IMR-90 (cell line): ENCODE measurements around the gene FNTB. TPM values are rescaled to one million over a fixed set of nuclear protein-coding genes. Genes with fewer than 3 reads are reported as not detected.

Source experiments
- ATAC-seq: fragments of 200-7000 bp; cut with Tn5 transposase; 2 replicates; pipeline ENCODE4 v1.9.1; 2020; ENCODE audit warnings: low read depth, mild to moderate bottlenecking, moderate library complexity
- BruUV-seq: library from RNA; stranded (reverse); fragments of 400-500 nt; replicated peaks from 2 replicates; lab custom pipeline; 2021; lab: Mats Ljungman, UMichigan
- CTCF ChIA-PET: fragments of 300-600 bp; formaldehyde crosslinking; extraction: SDS; loops from one replicate; lab custom pipeline; 2021; ENCODE audit warnings: antibody characterized with exemption; lab: Yijun Ruan, JAX
- POLR2A ChIA-PET: fragments of 300-600 bp; sonication (Branson Sonifier 250); formaldehyde crosslinking; loops from one replicate; lab custom pipeline; 2022; ENCODE audit warnings: antibody characterized with exemption; ENCODE audit not compliant: unreplicated experiment; lab: Charles Lee
- DNase-seq: peaks from one replicate; pipeline ENCODE4 v3.0.0; 2013
- H2AFZ ChIP-seq: replicated peaks from 2 replicates; pipeline ENCODE3; 2013; ENCODE audit warnings: low read length, mild to moderate bottlenecking; ENCODE audit not compliant: poor library complexity
- H2AK5ac ChIP-seq: 2 replicates; pipeline ENCODE4 v1.6.1; 2013; ENCODE audit warnings: low read depth, low read length, inconsistent platforms
- H2AK9ac ChIP-seq: replicated peaks from 2 replicates; pipeline ENCODE3; 2013; ENCODE audit warnings: mild to moderate bottlenecking, low read depth, low read length, moderate library complexity; ENCODE audit not compliant: poor library complexity
- H2BK120ac ChIP-seq: 2 replicates; pipeline ENCODE4 v1.6.1; 2013; ENCODE audit warnings: low read depth, low read length, inconsistent platforms
- H2BK15ac ChIP-seq: 3 replicates; pipeline ENCODE4 v1.6.1; 2013; ENCODE audit warnings: low read depth, low read length, inconsistent platforms
- H2BK20ac ChIP-seq: 2 replicates; pipeline ENCODE4 v1.6.1; 2013; ENCODE audit warnings: low read depth, mild to moderate bottlenecking, inconsistent platforms, low read length, moderate library complexity
- H2BK5ac ChIP-seq: 2 replicates; pipeline ENCODE4 v1.6.1; 2013; ENCODE audit warnings: mild to moderate bottlenecking, low read depth, low read length, inconsistent platforms; ENCODE audit not compliant: poor library complexity, severe bottlenecking
- H3K14ac ChIP-seq: replicated peaks from 2 replicates; pipeline ENCODE4 v1.6.1; 2013; ENCODE audit warnings: low read depth, low read length, inconsistent platforms
- H3K18ac ChIP-seq: 2 replicates; pipeline ENCODE4 v1.6.1; 2013; ENCODE audit warnings: low read depth, low read length, control low read depth
- H3K23ac ChIP-seq: 2 replicates; pipeline ENCODE4 v1.6.1; 2013; ENCODE audit warnings: low read depth, low read length, inconsistent platforms
- H3K27ac ChIP-seq: 2 replicates; pipeline ENCODE4 v1.5.1; 2013; ENCODE audit warnings: mild to moderate bottlenecking, control low read depth, low read length; ENCODE audit not compliant: insufficient read depth
- H3K27me3 ChIP-seq: 2 replicates; pipeline ENCODE4 v1.6.1; 2013; ENCODE audit warnings: low read length; ENCODE audit not compliant: control insufficient read depth, insufficient read depth
- H3K36me3 ChIP-seq: 2 replicates; pipeline ENCODE4 v1.6.1; 2013; ENCODE audit warnings: low read length, mixed read lengths; ENCODE audit not compliant: control insufficient read depth, insufficient read depth
- H3K4ac ChIP-seq: 2 replicates; pipeline ENCODE4 v1.6.1; 2013; ENCODE audit warnings: low read depth, low read length, inconsistent platforms
- H3K4me1 ChIP-seq: 2 replicates; pipeline ENCODE4 v1.6.1; 2013; ENCODE audit warnings: low read length, mixed read lengths; ENCODE audit not compliant: control insufficient read depth, insufficient read depth
- H3K4me2 ChIP-seq: 2 replicates; pipeline ENCODE4 v1.6.1; 2013; ENCODE audit warnings: low read depth, mild to moderate bottlenecking, control low read depth, low read length, moderate library complexity
- H3K4me3 ChIP-seq: 2 replicates; pipeline ENCODE4 v1.5.1; 2013; ENCODE audit warnings: low read depth, mild to moderate bottlenecking, control low read depth, low read length, moderate library complexity; ENCODE audit not compliant: insufficient read depth
- H3K56ac ChIP-seq: 2 replicates; pipeline ENCODE4 v1.6.1; 2013; ENCODE audit warnings: low read length, inconsistent platforms; ENCODE audit not compliant: insufficient read depth; ENCODE audit errors: extremely low read depth
- H3K79me1 ChIP-seq, 2 experiments: 2 replicates each; pipeline ENCODE4 v1.6.1; 2013; ENCODE audit warnings: low read length in 2 of 2, inconsistent platforms in 1 of 2, low read depth in 1 of 2
- H3K9ac ChIP-seq: 2 replicates; pipeline ENCODE4 v1.6.1; 2013; ENCODE audit warnings: low read depth, low read length, control low read depth
- H3K9me1 ChIP-seq: 2 replicates; pipeline ENCODE4 v1.6.1; 2013; ENCODE audit warnings: low read length, inconsistent platforms; ENCODE audit not compliant: insufficient read depth
- H3K9me3 ChIP-seq: 2 replicates; pipeline ENCODE4 v1.6.1; 2013; ENCODE audit warnings: low read length; ENCODE audit not compliant: control insufficient read depth, insufficient read depth
- H4K20me1 ChIP-seq: 2 replicates; pipeline ENCODE4 v1.6.1; 2013; ENCODE audit warnings: low read length, inconsistent platforms; ENCODE audit not compliant: insufficient read depth
- H4K5ac ChIP-seq: 2 replicates; pipeline ENCODE4 v1.6.1; 2013; ENCODE audit warnings: mild to moderate bottlenecking, low read depth, low read length, control low read depth
- H4K8ac ChIP-seq, 2 experiments: 2 replicates each; pipeline ENCODE4 v1.6.1; 2013; ENCODE audit warnings: low read depth in 2 of 2, low read length in 2 of 2, control low read depth in 1 of 2, inconsistent platforms in 1 of 2
- H4K91ac ChIP-seq: 2 replicates; pipeline ENCODE4 v1.6.1; 2013; ENCODE audit warnings: low read depth, low read length, inconsistent platforms; ENCODE audit not compliant: insufficient read depth
- CHD1 ChIP-seq: IDR thresholded peaks from 2 replicates; pipeline ENCODE4 v1.6.1; 2012; ENCODE audit warnings: low read depth, low read length, improper control_type of control experiment
- ELK1 ChIP-seq: fragments of 150-350 bp; IDR thresholded peaks from 2 replicates; pipeline ENCODE4 v1.6.1; 2016; ENCODE audit warnings: low read depth, mild to moderate bottlenecking, low read length, moderate library complexity, borderline replicate concordance
- FOS ChIP-seq: fragments of 150-350 bp; IDR thresholded peaks from 2 replicates; pipeline ENCODE4 v1.6.1; 2016; ENCODE audit warnings: low read depth, low read length
- MAFK ChIP-seq: IDR thresholded peaks from 2 replicates; pipeline ENCODE4 v1.6.1; 2012; ENCODE audit warnings: low read depth, low read length, improper control_type of control experiment
- MAZ ChIP-seq: IDR thresholded peaks from 2 replicates; pipeline ENCODE4 v1.6.1; 2012; ENCODE audit warnings: low read depth, mild to moderate bottlenecking, low read length, improper control_type of control experiment, moderate library complexity, borderline replicate concordance
- MXI1 ChIP-seq: IDR thresholded peaks from 2 replicates; pipeline ENCODE4 v1.6.1; 2012; ENCODE audit warnings: low read depth, mild to moderate bottlenecking, low read length, moderate library complexity, borderline replicate concordance
- RCOR1 ChIP-seq: IDR thresholded peaks from 2 replicates; pipeline ENCODE4 v1.6.1; 2012; ENCODE audit warnings: mild to moderate bottlenecking, low read length, improper control_type of control experiment; ENCODE audit not compliant: insufficient replicate concordance
- RFX5 ChIP-seq: IDR thresholded peaks from 2 replicates; pipeline ENCODE4 v1.8.0; 2012; ENCODE audit warnings: low read depth, mild to moderate bottlenecking, low read length, moderate library complexity
- WGBS, 2 experiments: methylation state at CpG; one replicate each; pipeline versions ENCODE4 v1.1.5 to v1.1.7; 2013; ENCODE audit warnings: missing lambda C conversion rate in 2 of 2; ENCODE audit not compliant: insufficient read length in 1 of 2; ENCODE audit errors: extremely low coverage in 2 of 2; 5-methylcytosine and 5-hydroxymethylcytosine counted together
- dilution Hi-C: fragments of 300-500 bp; cut with HindIII; formaldehyde crosslinking; loops from one replicate; pipeline ENCODE4 v1.14.3; 2018; ENCODE audit warnings: low sequenced_read_pairs; ENCODE audit not compliant: unreplicated experiment
- in situ Hi-C: fragments of 300-500 bp; cut with MboI; formaldehyde crosslinking; loops from 3 replicates; pipeline ENCODE4 v1.14.3; 2019; ENCODE audit warnings: low sequenced_read_pairs, inconsistent platforms, mixed read lengths
- intact Hi-C: fragments of 100-400 bp; cut with micrococcal nuclease; formaldehyde crosslinking; loops from 2 replicates; pipeline ENCODE4 v1.10.0; 2022
- polyA plus RNA-seq, 3 experiments: library from polyadenylated mRNA; depleted of rRNA; stranded (reverse); fragments of >200 nt; gene quantifications; 2 replicates each; pipeline ENCODE4 v1.2.3, GENCODE V29; 2012; ENCODE audit warnings: low replicate concordance in 1 of 3
- total RNA-seq: library from RNA; depleted of rRNA; stranded (reverse); fragments of >200 nt; gene quantifications from 2 replicates; pipeline ENCODE4 v1.2.3, GENCODE V29; 2012
- TF ChIP-seq, protein P1 (sequence below): conservative IDR thresholded peaks from 2 replicates; pipeline ENCODE4 v1.5.1; 2012; ENCODE audit warnings: mild to moderate bottlenecking, low read depth, low read length, improper control_type of control experiment

FNTB gene
- total and polyA plus RNA-seq, 2 of the 4 experiments (the other 2 are of a cell fraction): 9.9 to 18.5 TPM

- no peaks in the 10 kb centered on the region; a peak in 1 of 4 replicates for H3K79me1 ChIP-seq
- no peak overlapping the region for H2AFZ ChIP-seq
- no peak overlapping the region for H3K18ac ChIP-seq
- intact Hi-C loops: no loop called here
- H3K9me3 ChIP-seq: no peaks in the 10 kb centered on the region
- H2BK120ac ChIP-seq: no peak overlapping the region
- no peaks in the 10 kb centered on the region for H3K4me1 ChIP-seq
- H2AK9ac ChIP-seq: no peak overlapping the region
- no peak for DNase-seq
- TF ChIP-seq, protein P1, sequence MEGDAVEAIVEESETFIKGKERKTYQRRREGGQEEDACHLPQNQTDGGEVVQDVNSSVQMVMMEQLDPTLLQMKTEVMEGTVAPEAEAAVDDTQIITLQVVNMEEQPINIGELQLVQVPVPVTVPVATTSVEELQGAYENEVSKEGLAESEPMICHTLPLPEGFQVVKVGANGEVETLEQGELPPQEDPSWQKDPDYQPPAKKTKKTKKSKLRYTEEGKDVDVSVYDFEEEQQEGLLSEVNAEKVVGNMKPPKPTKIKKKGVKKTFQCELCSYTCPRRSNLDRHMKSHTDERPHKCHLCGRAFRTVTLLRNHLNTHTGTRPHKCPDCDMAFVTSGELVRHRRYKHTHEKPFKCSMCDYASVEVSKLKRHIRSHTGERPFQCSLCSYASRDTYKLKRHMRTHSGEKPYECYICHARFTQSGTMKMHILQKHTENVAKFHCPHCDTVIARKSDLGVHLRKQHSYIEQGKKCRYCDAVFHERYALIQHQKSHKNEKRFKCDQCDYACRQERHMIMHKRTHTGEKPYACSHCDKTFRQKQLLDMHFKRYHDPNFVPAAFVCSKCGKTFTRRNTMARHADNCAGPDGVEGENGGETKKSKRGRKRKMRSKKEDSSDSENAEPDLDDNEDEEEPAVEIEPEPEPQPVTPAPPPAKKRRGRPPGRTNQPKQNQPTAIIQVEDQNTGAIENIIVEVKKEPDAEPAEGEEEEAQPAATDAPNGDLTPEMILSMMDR: no peak
- TF ChIP-seq CHD1 (no peak), MAZ (no peak), RFX5 (no peak), RCOR1 (no peak), FOS (no peak), ELK1 (no peak), MAFK (no peak), MXI1 (no peak)
- CTCF ChIA-PET: no interaction called here
- in situ Hi-C loops: no loop called here
- 100% methylated on average over 1 of the region's 12 CpGs; no CpG with 5 or more reads in 1 of the 2 experiments for WGBS, 2 experiments
- no TSS peak for BruUV-seq
- H4K20me1 ChIP-seq: no peaks in the 10 kb centered on the region
- H3K4me3 ChIP-seq: no peak overlapping the region
- H3K4me2 ChIP-seq: no peak overlapping the region
- H4K91ac ChIP-seq: no peak overlapping the region
- no peaks in the 10 kb centered on the region for H3K27me3 ChIP-seq
- no peak overlapping the region for H2BK20ac ChIP-seq
- H3K9ac ChIP-seq: no peak overlapping the region
- no peak overlapping the region for H3K14ac ChIP-seq
- no peak overlapping the region for H3K4ac ChIP-seq
- no peak overlapping the region for H2BK5ac ChIP-seq
- no peak overlapping the region for H3K27ac ChIP-seq
- ATAC-seq: no peak
- no peak overlapping the region for H3K23ac ChIP-seq
- POLR2A ChIA-PET: no interaction called here
- no peak overlapping the region for H2BK15ac ChIP-seq
- no peak overlapping the region for H4K5ac ChIP-seq
- dilution Hi-C loops: no loop called here
- no peak overlapping the region for H2AK5ac ChIP-seq
- peaks cover 3% of the 10 kb centered on the region; the same call in 1 of the 2 replicates for H3K9me1 ChIP-seq
- no peak overlapping the region for H4K8ac ChIP-seq
- H3K36me3 ChIP-seq: peaks cover 28% of the 10 kb centered on the region
- no peak overlapping the region for H3K56ac ChIP-seq
Measured at GRCh38 chr14:65043893-65044595, 57.3 kb downstream of the FNTB start.
